GM12878 (cell line): ENCODE data around the gene ZNF385C. TPM values are rescaled to one million over a fixed set of nuclear protein-coding genes. Genes with fewer than 3 reads are reported as not detected.

Source experiments
- ATF2 ChIP-seq: IDR thresholded peaks from 2 replicates; pipeline ENCODE4 v1.6.1; 2012; ENCODE audit warnings: low read length, inconsistent platforms
- BHLHE40 ChIP-seq, 2 experiments: fragments of 450-650 bp in 1 of 2; IDR thresholded peaks; 2 replicates each; pipeline ENCODE4 v1.6.1; 2011 to 2017; ENCODE audit warnings: low read depth in 2 of 2, borderline replicate concordance in 1 of 2, improper control_type of control experiment in 1 of 2, low read length in 1 of 2, mild to moderate bottlenecking in 1 of 2
- CUX1 ChIP-seq: IDR thresholded peaks from 2 replicates; pipeline ENCODE4 v1.6.1; 2012; ENCODE audit warnings: improper control_type of control experiment, low read depth, low read length; ENCODE audit not compliant: insufficient replicate concordance
- NFIC ChIP-seq: IDR thresholded peaks from 2 replicates; pipeline ENCODE4 v1.6.1; 2012; ENCODE audit warnings: low read depth, mild to moderate bottlenecking, inconsistent platforms, low read length, moderate library complexity
- NFYB ChIP-seq: IDR thresholded peaks from 2 replicates; pipeline ENCODE4 v1.6.1; 2011; ENCODE audit warnings: low read depth, mild to moderate bottlenecking, low read length, improper control_type of control experiment, moderate library complexity; ENCODE audit not compliant: insufficient read depth
- POLR2AphosphoS5 ChIP-seq: IDR thresholded peaks from 2 replicates; pipeline ENCODE4 v1.6.1; 2011; ENCODE audit warnings: mild to moderate bottlenecking, low read length, inconsistent platforms
- polyA plus RNA-seq, 11 experiments: library from polyadenylated mRNA; depleted of rRNA in 4 of 11; unstranded in 6 of 11; stranded (reverse) in 5 of 11; fragments of >200 nt; fragmentation: Nextera tagmentation in 4 of 11; fragmentation: Illumina TruSeq in 1 of 11; extraction: Ambion mirVana in 4 of 11; extraction: Trizol in 1 of 11; gene quantifications; 1 replicate in 1 of 11; 2 replicates in 10 of 11; pipeline versions ENCODE4 v1.2.1 to v1.2.3, GENCODE V29; 2011 to 2016; ENCODE audit warnings: inconsistent platforms in 2 of 11, missing spikeins in 2 of 11, low read depth in 1 of 11
- total RNA-seq, 4 experiments: library from RNA; depleted of rRNA in 3 of 4; stranded (reverse); fragments of >200 nt in 3 of 4; fragmentation: Illumina TruSeq in 1 of 4; extraction: Trizol in 1 of 4; gene quantifications; 2 replicates each; pipeline versions ENCODE4 v1.2.1 to v1.2.3, GENCODE V29; 2013 to 2021

Gene ZNF385C
- total and polyA plus RNA-seq, 10 of the 15 experiments (the other 5 are each of a cell fraction or from before 2014, with no cell fraction given) = 0.06 to 0.20 (median 0.07) TPM; not detected in 5

- TF ChIP-seq POLR2AphosphoS5 = no peak
- TF ChIP-seq CUX1 = no peak
- TF ChIP-seq NFIC = no peak
- TF ChIP-seq NFYB = no peak
- no peak for TF ChIP-seq ATF2
- no peak for TF ChIP-seq BHLHE40 (IDR thresholded peaks at IDR 0.05; ENCODE audit: borderline replicate concordance in 1 of 2, low read depth in 2 of 2, low read length in 1 of 2)
These were observed 79.3 kb downstream of the ZNF385C start (continued) for GRCh38 chr17:42018988-42019387.
